T-cell (primary cell): ENCODE results near the gene HECTD1. TPM values are rescaled to one million over a fixed set of nuclear protein-coding genes. Genes with fewer than 3 reads are reported as not detected.

Experiments used
- ATAC-seq, 4 experiments: fragments of 200-7000 bp in 3 of 4; fragments of 150-1000 bp in 1 of 4; cut with Tn5 transposase; replicated peaks in 1 of 4; 1 replicate in 3 of 4; 2 replicates in 1 of 4; pipeline ENCODE4 v1.10.0; 2021; ENCODE audit warnings: moderate library complexity in 3 of 4, mild to moderate bottlenecking in 2 of 4, moderate number of reproducible peaks in 1 of 4
- CTCF ChIA-PET, 2 donors: fragments of 300-600 bp; sonication (Branson Sonifier 250); formaldehyde crosslinking; loops; one replicate each; lab custom pipeline; 2022; ENCODE audit warnings: antibody characterized with exemption in 2 of 2; lab: Charles Lee
- POLR2A ChIA-PET, 2 donors: fragments of 300-600 bp; sonication (Branson Sonifier 250); formaldehyde crosslinking; loops; one replicate each; lab custom pipeline; 2022; ENCODE audit warnings: antibody characterized with exemption in 2 of 2; lab: Charles Lee
- DNase-seq, 35 experiments: peaks; one replicate each; pipeline versions ENCODE4 v3.0.0 to v3.0.0-alpha.2; 2013 to 2023
- H3K27ac ChIP-seq: one replicate; pipeline ENCODE4 v1.5.1; 2013; ENCODE audit warnings: low read length
- H3K27me3 ChIP-seq, 2 experiments: replicated peaks in 1 of 2; 1 replicate in 1 of 2; 2 replicates in 1 of 2; pipeline versions ENCODE4 v1.6.1 to v1.7.0; 2013; ENCODE audit warnings: low read length in 1 of 2, mixed read lengths in 1 of 2; ENCODE audit not compliant: control insufficient read depth in 2 of 2, insufficient read depth in 2 of 2; ENCODE audit errors: extremely low read depth in 1 of 2
- H3K36me3 ChIP-seq, 2 donors: 1 replicate in 1 of 2; 2 replicates in 1 of 2; pipeline versions ENCODE4 v1.6.1 to v1.7.0; 2013; ENCODE audit warnings: low read length in 1 of 2; ENCODE audit not compliant: control insufficient read depth in 2 of 2, insufficient read depth in 1 of 2; ENCODE audit errors: extremely low read depth in 1 of 2
- H3K4me1 ChIP-seq, 2 experiments: 1 replicate in 1 of 2; 2 replicates in 1 of 2; pipeline versions ENCODE4 v1.6.1 to v1.7.0; 2013; ENCODE audit warnings: low read length in 2 of 2, mixed read lengths in 1 of 2; ENCODE audit not compliant: insufficient read depth in 2 of 2, control insufficient read depth in 1 of 2; ENCODE audit errors: extremely low read depth in 1 of 2
- H3K4me3 ChIP-seq, 2 donors: 1 replicate in 1 of 2; 2 replicates in 1 of 2; pipeline versions ENCODE4 v1.5.1 to v1.7.0; 2013; ENCODE audit warnings: mild to moderate bottlenecking in 2 of 2, low read length in 1 of 2, moderate library complexity in 1 of 2; ENCODE audit not compliant: control insufficient read depth in 1 of 2; ENCODE audit errors: extremely low read depth in 1 of 2
- H3K9me3 ChIP-seq: 2 replicates; pipeline ENCODE4 v1.7.0; 2013
- H3K27ac Mint-ChIP-seq, 2 donors: one replicate each; pipeline ENCODE4 v1.8.0; 2020 to 2021; ENCODE audit warnings: mild to moderate bottlenecking in 2 of 2, mixed read lengths in 2 of 2
- H3K27me3 Mint-ChIP-seq, 2 donors: one replicate each; pipeline ENCODE4 v1.8.0; 2021 to 2022; ENCODE audit warnings: mixed read lengths in 2 of 2
- H3K36me3 Mint-ChIP-seq: one replicate; pipeline ENCODE4 v1.8.0; 2021; ENCODE audit warnings: mixed read lengths
- H3K4me1 Mint-ChIP-seq, 3 donors: one replicate each; pipeline ENCODE4 v1.8.0; 2020 to 2022; ENCODE audit warnings: mixed read lengths in 3 of 3, mild to moderate bottlenecking in 1 of 3
- H3K4me3 Mint-ChIP-seq, 3 donors: one replicate each; pipeline ENCODE4 v1.8.0; 2020 to 2022; ENCODE audit warnings: mild to moderate bottlenecking in 3 of 3, mixed read lengths in 3 of 3, moderate library complexity in 3 of 3
- H3K9me3 Mint-ChIP-seq, 3 donors: one replicate each; pipeline ENCODE4 v1.8.0; 2020 to 2022; ENCODE audit warnings: mixed read lengths in 3 of 3
- WGBS: methylation state at CpG from one replicate; pipeline ENCODE4 v1.1.5; 2013; ENCODE audit warnings: missing lambda C conversion rate; ENCODE audit not compliant: insufficient coverage; 5-methylcytosine and 5-hydroxymethylcytosine counted together
- total RNA-seq, 35 experiments: library from RNA in 6 of 35; stranded (reverse) in 6 of 35; fragments of 120-200 nt in 1 of 35; gene quantifications; one replicate each; pipeline versions ENCODE4 v1.2.1 to v1.2.4 and lab custom pipeline; 2013 to 2026

Gene HECTD1
- total RNA-seq, 5 donors from 2014 or later (not counting 1 experiment from before 2014, with no cell fraction given): 118 to 194 (median 132) TPM

GRCh38 chr14:31080056-31080455 is 127.5 kb downstream of the HECTD1 start:
- Mint-ChIP-seq H3K36me3 (peaks cover 35% of the 10 kb centered on the region), H3K27ac (no peak overlapping the region), H3K27me3 (no peaks in the 10 kb centered on the region), H3K9me3 (peaks cover 3% of the 10 kb centered on the region in 3 donors), H3K4me1 (no peaks in the 10 kb centered on the region), H3K4me3 (no peak overlapping the region)
- DNase-seq: no peak
- ChIA-PET POLR2A (no interaction called here), CTCF (no interaction called here)
- Histone ChIP-seq H3K27ac (no peak overlapping the region), H3K9me3 (no peaks in the 10 kb centered on the region), H3K27me3 (no peaks in the 10 kb centered on the region), H3K36me3 (peaks cover 12 to 22% of the 10 kb centered on the region in 2 donors), H3K4me3 (no peak overlapping the region), H3K4me1 (no peaks in the 10 kb centered on the region)
- WGBS: no CpG with 5 or more reads among the region's 3 CpGs
- ATAC-seq: no peak

DNA sequence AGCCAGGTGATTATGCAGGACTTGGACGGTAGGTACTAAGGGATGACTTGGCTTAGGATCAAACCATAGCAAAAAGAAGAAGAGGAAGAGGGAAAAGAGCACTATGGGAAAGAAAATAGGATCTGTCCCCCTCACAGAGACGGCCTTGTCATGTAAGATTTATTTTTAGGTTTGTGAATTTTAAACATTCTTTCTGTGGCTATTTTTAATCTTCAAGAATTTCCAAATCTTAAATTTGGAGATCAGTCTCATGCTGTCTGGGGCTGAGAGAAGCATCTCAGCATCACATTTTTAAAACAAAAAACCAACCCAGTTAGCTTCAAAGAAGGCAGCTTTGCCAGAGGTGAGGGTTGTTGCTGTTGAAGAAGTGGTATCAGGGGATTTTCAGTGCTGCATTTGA is 128.8 kb downstream of the HECTD1 start:
- H3K4me3 Mint-ChIP-seq: no peak overlapping the region
- no peaks in the 10 kb centered on the region for H3K4me1 ChIP-seq
- no peak overlapping the region for H3K27ac Mint-ChIP-seq
- POLR2A ChIA-PET: interaction anchor here in 1 of 2 donors (0.6 kb wide), 1 partner anchor 201 kb away, joined by 13 read pairs; no protein-coding TSS in a partner anchor
- H3K27me3 ChIP-seq: no peaks in the 10 kb centered on the region
- no peak overlapping the region for H3K4me3 ChIP-seq
- no peaks in the 10 kb centered on the region for H3K4me1 Mint-ChIP-seq
- peaks cover 30% of the 10 kb centered on the region for H3K36me3 Mint-ChIP-seq
- H3K36me3 ChIP-seq: peaks cover 10 to 12% of the 10 kb centered on the region in 2 donors
- H3K27ac ChIP-seq: no peak overlapping the region
- no CpG with 5 or more reads among the region's 2 CpGs for WGBS
- H3K9me3 Mint-ChIP-seq: peaks cover 3 to 5% (median 5%) of the 10 kb centered on the region in 3 donors
- no peaks in the 10 kb centered on the region for H3K9me3 ChIP-seq
- CTCF ChIA-PET: no interaction called here
- DNase-seq: no peak
- H3K27me3 Mint-ChIP-seq: no peaks in the 10 kb centered on the region
- no peak for ATAC-seq

DNA sequence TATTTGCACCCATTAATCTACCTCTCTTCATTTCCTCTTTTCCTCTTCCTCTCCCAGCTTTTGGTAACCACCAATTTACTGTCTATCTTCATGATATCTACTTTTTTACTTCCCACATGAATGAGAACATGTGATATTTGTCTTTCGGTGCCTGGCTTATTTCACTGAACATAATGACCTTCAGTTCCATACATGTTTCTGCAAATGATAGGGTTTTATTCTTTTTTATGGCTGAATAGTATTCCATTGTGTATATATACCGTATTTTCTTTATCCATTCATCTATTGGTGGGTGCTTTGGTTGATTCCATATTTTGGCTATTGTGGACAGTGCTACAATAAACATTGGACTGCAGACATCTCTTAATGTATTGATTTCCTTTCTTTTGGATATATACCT is 132.4 kb downstream of the HECTD1 start:
- Mint-ChIP-seq H3K9me3 (peaks cover 3 to 5% (median 5%) of the 10 kb centered on the region in 3 donors), H3K27ac (no peak overlapping the region), H3K4me3 (no peak overlapping the region), H3K36me3 (peaks cover 37% of the 10 kb centered on the region), H3K4me1 (no peaks in the 10 kb centered on the region), H3K27me3 (no peaks in the 10 kb centered on the region)
- DNase-seq (no peak), ATAC-seq (no peak)
- Histone ChIP-seq H3K4me3 (no peak overlapping the region), H3K4me1 (no peaks in the 10 kb centered on the region), H3K9me3 (no peaks in the 10 kb centered on the region), H3K27me3 (no peaks in the 10 kb centered on the region), H3K36me3 (peaks cover 0 to 12% of the 10 kb centered on the region in 2 donors), H3K27ac (no peak overlapping the region)
- POLR2A ChIA-PET: no interaction called here
- CTCF ChIA-PET: interaction anchor here in 1 of 2 donors (0.6 kb wide), 1 partner anchor 55 kb away, joined by 3 read pairs; no protein-coding TSS in a partner anchor
- WGBS: no CpG with 5 or more reads among the region's 2 CpGs

- no peak for DNase-seq
- ATAC-seq: no peak
- no peak overlapping the region for H3K4me3 Mint-ChIP-seq
- H3K4me1 Mint-ChIP-seq: no peaks in the 10 kb centered on the region
- no peak overlapping the region for H3K27ac ChIP-seq
- ChIA-PET CTCF (no interaction called here), POLR2A (no interaction called here)
- H3K36me3 ChIP-seq: peaks cover 0 to 16% of the 10 kb centered on the region in 2 donors
- peaks cover 3 to 5% (median 5%) of the 10 kb centered on the region in 3 donors for H3K9me3 Mint-ChIP-seq
- no peaks in the 10 kb centered on the region for H3K4me1 ChIP-seq
- no peak overlapping the region for H3K4me3 ChIP-seq
- no CpG with 5 or more reads among the region's 2 CpGs for WGBS
- H3K27me3 ChIP-seq: no peaks in the 10 kb centered on the region
- no peaks in the 10 kb centered on the region for H3K9me3 ChIP-seq
- no peaks in the 10 kb centered on the region for H3K27me3 Mint-ChIP-seq
- no peak overlapping the region for H3K27ac Mint-ChIP-seq
- H3K36me3 Mint-ChIP-seq: peaks cover 43% of the 10 kb centered on the region
Observed at GRCh38 chr14:31071151-31071550, 136.4 kb downstream of the HECTD1 start.

- no peaks in the 10 kb centered on the region for H3K27me3 Mint-ChIP-seq
- Histone ChIP-seq H3K27ac (no peak overlapping the region), H3K36me3 (peaks cover 0 to 16% of the 10 kb centered on the region in 2 donors), H3K27me3 (no peaks in the 10 kb centered on the region), H3K4me3 (no peak overlapping the region), H3K9me3 (no peaks in the 10 kb centered on the region), H3K4me1 (no peaks in the 10 kb centered on the region)
- H3K36me3 Mint-ChIP-seq: peaks cover 41% of the 10 kb centered on the region
- CTCF ChIA-PET: no interaction called here
- DNase-seq: no peak
- 100% methylated on average over 1 of the region's 5 CpGs for WGBS
- H3K4me3 Mint-ChIP-seq: no peak overlapping the region
- H3K9me3 Mint-ChIP-seq: peaks cover 3 to 5% (median 5%) of the 10 kb centered on the region in 3 donors
- no peak for ATAC-seq
- H3K4me1 Mint-ChIP-seq: no peaks in the 10 kb centered on the region
- POLR2A ChIA-PET: no interaction called here
- no peak overlapping the region for H3K27ac Mint-ChIP-seq
Observed at GRCh38 chr14:31070431-31070830, 137.2 kb downstream of the HECTD1 start.

- DNase-seq: no peak
- no peaks in the 10 kb centered on the region for H3K4me1 ChIP-seq
- POLR2A ChIA-PET: interaction anchor here in 1 of 2 donors (0.5 kb wide), 1 partner anchor 298 kb away, joined by 5 read pairs; no protein-coding TSS in a partner anchor
- no peak overlapping the region for H3K4me3 Mint-ChIP-seq
- H3K9me3 ChIP-seq: no peaks in the 10 kb centered on the region
- H3K27ac Mint-ChIP-seq: no peak overlapping the region
- H3K9me3 Mint-ChIP-seq: no peaks in the 10 kb centered on the region
- no peak overlapping the region for H3K27ac ChIP-seq
- H3K4me1 Mint-ChIP-seq: no peaks in the 10 kb centered on the region
- no peak for ATAC-seq
- H3K4me3 ChIP-seq: no peak overlapping the region
- no peaks in the 10 kb centered on the region for H3K27me3 ChIP-seq
- 100% methylated on average over 2 of the region's 3 CpGs for WGBS
- H3K36me3 ChIP-seq: peaks cover 0 to 11% of the 10 kb centered on the region in 2 donors
- CTCF ChIA-PET: interaction anchor here in 1 of 2 donors (0.6 kb wide), 1 partner anchor 380 kb away, joined by 3 read pairs; no protein-coding TSS in a partner anchor
- H3K36me3 Mint-ChIP-seq: peaks cover 35% of the 10 kb centered on the region
- H3K27me3 Mint-ChIP-seq: no peaks in the 10 kb centered on the region
Observed at GRCh38 chr14:31069343-31069742, 138.2 kb downstream of the HECTD1 start.
